ENCODE results near the gene GLI1.
"Not testable (repeated sequence)": the region's sequence is repeated elsewhere in the genome, so short reads cannot be mapped to it uniquely, and the experiment has no call there.

The GLI1 gene

DNA sequence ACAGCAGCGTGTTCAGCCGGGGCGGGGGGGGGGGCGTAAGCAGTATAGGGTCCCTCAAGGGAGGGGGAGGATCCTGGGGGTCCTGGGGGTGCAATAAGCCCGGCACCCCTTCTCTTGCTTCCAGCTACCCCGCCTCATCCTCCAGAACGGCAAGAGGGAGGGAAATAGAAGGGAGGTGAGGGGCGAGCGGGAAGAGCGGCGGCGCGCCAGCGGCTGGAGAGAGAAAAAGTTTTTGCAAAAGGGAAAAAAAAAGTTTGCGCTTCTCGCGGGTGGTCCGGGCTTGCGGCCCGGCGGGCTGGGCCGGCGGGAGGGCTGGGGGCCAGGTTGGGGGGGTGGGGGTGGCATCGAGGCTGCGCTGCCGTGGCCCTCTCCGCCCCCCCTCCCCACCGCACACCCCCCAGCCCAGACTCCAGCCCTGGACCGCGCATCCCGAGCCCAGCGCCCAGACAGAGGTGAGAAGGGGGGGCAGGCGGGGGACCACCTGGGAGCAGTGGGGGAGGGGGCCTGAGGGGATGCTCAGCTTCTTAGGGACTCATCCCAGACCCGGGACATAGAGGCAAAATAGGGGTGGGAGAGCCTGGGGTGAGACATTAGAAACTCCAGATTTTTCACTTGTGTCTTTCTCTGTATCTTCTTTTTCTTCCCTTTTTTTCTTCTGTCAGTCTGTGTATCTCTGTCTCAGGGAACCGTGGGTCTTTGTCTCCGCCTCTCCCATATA lies at the start of gene GLI1:
GLI1 (plus strand) TSS at position 36 of the 718 bp plus-strand sequence. CDS start 3,907 bp downstream, outside the sequence.
- TF ChIP-seq, protein P1, sequence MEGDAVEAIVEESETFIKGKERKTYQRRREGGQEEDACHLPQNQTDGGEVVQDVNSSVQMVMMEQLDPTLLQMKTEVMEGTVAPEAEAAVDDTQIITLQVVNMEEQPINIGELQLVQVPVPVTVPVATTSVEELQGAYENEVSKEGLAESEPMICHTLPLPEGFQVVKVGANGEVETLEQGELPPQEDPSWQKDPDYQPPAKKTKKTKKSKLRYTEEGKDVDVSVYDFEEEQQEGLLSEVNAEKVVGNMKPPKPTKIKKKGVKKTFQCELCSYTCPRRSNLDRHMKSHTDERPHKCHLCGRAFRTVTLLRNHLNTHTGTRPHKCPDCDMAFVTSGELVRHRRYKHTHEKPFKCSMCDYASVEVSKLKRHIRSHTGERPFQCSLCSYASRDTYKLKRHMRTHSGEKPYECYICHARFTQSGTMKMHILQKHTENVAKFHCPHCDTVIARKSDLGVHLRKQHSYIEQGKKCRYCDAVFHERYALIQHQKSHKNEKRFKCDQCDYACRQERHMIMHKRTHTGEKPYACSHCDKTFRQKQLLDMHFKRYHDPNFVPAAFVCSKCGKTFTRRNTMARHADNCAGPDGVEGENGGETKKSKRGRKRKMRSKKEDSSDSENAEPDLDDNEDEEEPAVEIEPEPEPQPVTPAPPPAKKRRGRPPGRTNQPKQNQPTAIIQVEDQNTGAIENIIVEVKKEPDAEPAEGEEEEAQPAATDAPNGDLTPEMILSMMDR (IDR thresholded peaks at IDR 0.05; ENCODE audit: control insufficient read depth, insufficient read depth, low read depth, low read length, missing control alignments) = no peak
- peak within 1 kb of the TSS; percentile 79 for H3K4me3 ChIP-seq (ENCODE audit: control insufficient read depth, low read depth, low read length)
- DNase-seq (ENCODE audit: low read depth) = no peak

GRCh38 chr12:57410534-57410933 lies 49.1 kb upstream of the GLI1 start:
- DNase-seq (ENCODE audit: low read depth) = no peak
- H3K4me3 ChIP-seq (ENCODE audit: control insufficient read depth, low read depth, low read length) = no peak overlapping the region
- TF ChIP-seq, protein P1 (IDR thresholded peaks at IDR 0.05; ENCODE audit: control insufficient read depth, insufficient read depth, low read depth, low read length, missing control alignments) = no peak

DNA sequence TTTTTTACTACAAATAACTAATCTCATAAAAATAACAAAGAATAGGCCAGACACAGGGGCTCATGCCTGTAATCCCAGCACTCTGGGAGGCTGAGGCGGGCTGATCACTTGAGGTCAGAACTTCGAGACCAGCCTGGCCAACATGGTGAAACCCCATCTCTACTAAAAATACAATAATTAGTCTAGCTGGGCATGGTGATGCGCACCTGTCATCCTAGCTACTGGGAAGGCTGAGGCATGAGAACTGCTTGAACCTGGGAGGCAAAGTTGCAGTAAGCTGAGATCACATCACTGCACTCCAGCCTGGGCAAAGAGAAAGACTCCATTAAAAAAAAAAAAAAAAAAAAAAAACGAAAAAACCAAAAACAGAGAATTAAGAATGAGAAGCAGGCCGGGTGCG lies 45.4 kb upstream of the GLI1 start:
- not testable (repeated sequence) for DNase-seq (ENCODE audit: low read depth); H3K4me3 ChIP-seq (ENCODE audit: control insufficient read depth, low read depth, low read length)

DNA sequence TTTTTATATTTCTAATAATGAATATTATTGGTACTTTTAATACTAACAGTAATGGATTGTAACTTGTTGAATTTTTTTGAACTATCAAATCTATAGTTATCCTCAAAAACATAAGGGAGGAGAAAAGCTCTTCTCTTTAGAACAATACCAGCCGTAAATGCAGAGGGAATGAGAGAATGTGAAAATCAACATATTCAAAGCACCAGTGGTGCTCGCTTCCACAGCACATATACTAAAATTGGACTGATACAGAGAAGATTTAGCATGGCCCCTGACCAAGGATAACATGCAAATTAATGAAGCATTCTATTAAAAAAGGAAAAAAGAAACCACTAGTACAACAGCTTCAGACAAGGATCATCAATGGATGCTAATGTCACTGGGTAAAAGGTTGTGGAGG lies 44.5 kb upstream of the GLI1 start:
- TF ChIP-seq, protein P1 (IDR thresholded peaks at IDR 0.05; ENCODE audit: control insufficient read depth, insufficient read depth, low read depth, low read length, missing control alignments) = no peak
- no peak overlapping the region for H3K4me3 ChIP-seq (ENCODE audit: control insufficient read depth, low read depth, low read length)
- no peak for DNase-seq (ENCODE audit: low read depth)

GRCh38 chr12:57416039-57416996 lies 43.3 kb upstream of the GLI1 start:
- DNase-seq (ENCODE audit: low read depth) = no peak
- H3K4me3 ChIP-seq (ENCODE audit: control insufficient read depth, low read depth, low read length) = no peak overlapping the region
- TF ChIP-seq, protein P1 (IDR thresholded peaks at IDR 0.05; ENCODE audit: control insufficient read depth, insufficient read depth, low read depth, low read length, missing control alignments) = no peak

DNA sequence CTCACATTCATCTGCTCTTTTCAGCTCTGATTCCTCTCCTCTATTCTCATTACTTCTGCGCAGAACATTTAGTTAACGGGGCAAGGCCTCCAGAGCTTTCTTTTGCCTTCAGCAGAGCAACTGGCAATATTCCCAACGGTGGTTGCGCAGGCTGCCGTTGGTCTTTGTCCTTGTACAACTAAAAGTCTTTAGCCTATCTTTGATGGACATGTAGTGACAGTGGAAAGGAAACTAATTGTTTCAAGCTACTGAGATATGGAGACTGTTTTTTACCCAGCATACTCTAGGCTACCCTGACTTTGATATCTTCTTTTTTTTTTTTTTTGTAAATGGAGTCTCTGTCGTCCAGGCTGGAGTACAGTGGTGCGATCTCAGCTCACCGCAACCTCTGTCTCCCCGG lies 41.3 kb upstream of the GLI1 start:
- no peak overlapping the region for H3K4me3 ChIP-seq (ENCODE audit: control insufficient read depth, low read depth, low read length)
- no peak for DNase-seq (ENCODE audit: low read depth)
- TF ChIP-seq, protein P1 (IDR thresholded peaks at IDR 0.05; ENCODE audit: control insufficient read depth, insufficient read depth, low read depth, low read length, missing control alignments) = no peak

GRCh38 chr12:57419495-57419894 lies 40.1 kb upstream of the GLI1 start:
- no peak overlapping the region for H3K4me3 ChIP-seq (ENCODE audit: control insufficient read depth, low read depth, low read length)
- DNase-seq (ENCODE audit: low read depth) = no peak
- TF ChIP-seq, protein P1 (IDR thresholded peaks at IDR 0.05; ENCODE audit: control insufficient read depth, insufficient read depth, low read depth, low read length, missing control alignments) = no peak
